Measurements from ENCODE around the gene PPT2.

DNA sequence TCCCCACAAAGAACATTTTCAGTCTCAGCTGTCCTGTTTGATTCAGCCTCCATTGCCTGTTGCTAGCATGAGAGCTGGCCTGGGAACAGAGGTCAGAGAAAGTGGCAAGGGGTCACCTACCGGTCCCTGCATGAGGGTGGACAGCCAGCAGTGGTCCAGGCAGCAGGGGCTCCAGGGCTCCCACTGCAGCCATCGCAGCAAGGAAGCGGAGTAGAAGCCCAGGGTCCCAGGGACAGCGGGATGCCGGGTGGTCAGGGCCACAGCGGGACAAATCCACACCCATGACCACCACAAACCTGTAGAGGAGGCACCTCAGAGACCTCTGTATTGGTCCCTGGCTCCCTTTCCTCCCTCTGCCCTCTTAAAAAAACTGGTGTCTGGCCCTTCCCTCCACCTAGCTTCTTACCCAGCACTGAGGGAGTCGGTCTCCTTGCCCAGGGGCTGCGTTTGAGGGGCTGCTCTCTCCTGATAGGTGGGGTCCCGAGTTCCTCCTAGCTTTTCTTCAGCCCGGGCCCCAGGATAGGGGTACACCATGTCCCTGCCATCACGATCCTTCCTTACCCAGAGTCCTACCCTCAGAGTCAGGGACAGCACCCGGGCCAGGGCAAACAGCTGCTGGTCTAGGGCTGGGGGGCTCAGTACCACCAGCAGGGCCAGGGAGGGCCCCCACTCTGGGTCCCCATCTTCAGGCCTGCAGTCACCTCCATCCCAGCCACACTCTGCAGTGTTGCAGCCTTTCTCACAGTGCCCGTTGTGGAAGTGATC lies 47.0 kb downstream of the PPT2 start:
- TF ChIP-seq JUND (CRISPR knock-in tag; IDR thresholded peaks at IDR 0.05) (no peak), SMAD3 (CRISPR knock-in tag; IDR thresholded peaks at IDR 0.05) (no peak), TBL1XR1 (IDR thresholded peaks at IDR 0.05; ENCODE audit: borderline replicate concordance, low read length, partially characterized antibody) (no peak), ZNF274 (CRISPR knock-in tag; IDR thresholded peaks at IDR 0.05) (no peak), ZKSCAN1 (IDR thresholded peaks at IDR 0.05; ENCODE audit: low read length) (no peak), HNF4A (CRISPR knock-in tag; IDR thresholded peaks at IDR 0.05) (no peak)
- TF ChIP-seq, protein P1, sequence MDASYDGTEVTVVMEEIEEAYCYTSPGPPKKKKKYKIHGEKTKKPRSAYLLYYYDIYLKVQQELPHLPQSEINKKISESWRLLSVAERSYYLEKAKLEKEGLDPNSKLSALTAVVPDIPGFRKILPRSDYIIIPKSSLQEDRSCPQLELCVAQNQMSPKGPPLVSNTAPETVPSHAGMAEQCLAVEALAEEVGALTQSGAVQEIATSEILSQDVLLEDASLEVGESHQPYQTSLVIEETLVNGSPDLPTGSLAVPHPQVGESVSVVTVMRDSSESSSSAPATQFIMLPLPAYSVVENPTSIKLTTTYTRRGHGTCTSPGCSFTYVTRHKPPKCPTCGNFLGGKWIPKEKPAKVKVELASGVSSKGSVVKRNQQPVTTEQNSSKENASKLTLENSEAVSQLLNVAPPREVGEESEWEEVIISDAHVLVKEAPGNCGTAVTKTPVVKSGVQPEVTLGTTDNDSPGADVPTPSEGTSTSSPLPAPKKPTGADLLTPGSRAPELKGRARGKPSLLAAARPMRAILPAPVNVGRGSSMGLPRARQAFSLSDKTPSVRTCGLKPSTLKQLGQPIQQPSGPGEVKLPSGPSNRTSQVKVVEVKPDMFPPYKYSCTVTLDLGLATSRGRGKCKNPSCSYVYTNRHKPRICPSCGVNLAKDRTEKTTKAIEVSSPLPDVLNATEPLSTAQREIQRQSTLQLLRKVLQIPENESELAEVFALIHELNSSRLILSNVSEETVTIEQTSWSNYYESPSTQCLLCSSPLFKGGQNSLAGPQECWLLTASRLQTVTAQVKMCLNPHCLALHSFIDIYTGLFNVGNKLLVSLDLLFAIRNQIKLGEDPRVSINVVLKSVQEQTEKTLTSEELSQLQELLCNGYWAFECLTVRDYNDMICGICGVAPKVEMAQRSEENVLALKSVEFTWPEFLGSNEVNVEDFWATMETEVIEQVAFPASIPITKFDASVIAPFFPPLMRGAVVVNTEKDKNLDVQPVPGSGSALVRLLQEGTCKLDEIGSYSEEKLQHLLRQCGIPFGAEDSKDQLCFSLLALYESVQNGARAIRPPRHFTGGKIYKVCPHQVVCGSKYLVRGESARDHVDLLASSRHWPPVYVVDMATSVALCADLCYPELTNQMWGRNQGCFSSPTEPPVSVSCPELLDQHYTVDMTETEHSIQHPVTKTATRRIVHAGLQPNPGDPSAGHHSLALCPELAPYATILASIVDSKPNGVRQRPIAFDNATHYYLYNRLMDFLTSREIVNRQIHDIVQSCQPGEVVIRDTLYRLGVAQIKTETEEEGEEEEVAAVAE (CRISPR knock-in tag; IDR thresholded peaks at IDR 0.05; ENCODE audit: borderline replicate concordance) = no peak
- TF ChIP-seq, protein P2, sequence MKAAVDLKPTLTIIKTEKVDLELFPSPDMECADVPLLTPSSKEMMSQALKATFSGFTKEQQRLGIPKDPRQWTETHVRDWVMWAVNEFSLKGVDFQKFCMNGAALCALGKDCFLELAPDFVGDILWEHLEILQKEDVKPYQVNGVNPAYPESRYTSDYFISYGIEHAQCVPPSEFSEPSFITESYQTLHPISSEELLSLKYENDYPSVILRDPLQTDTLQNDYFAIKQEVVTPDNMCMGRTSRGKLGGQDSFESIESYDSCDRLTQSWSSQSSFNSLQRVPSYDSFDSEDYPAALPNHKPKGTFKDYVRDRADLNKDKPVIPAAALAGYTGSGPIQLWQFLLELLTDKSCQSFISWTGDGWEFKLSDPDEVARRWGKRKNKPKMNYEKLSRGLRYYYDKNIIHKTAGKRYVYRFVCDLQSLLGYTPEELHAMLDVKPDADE (CRISPR knock-in tag; IDR thresholded peaks at IDR 0.05) = no peak
- TF ChIP-seq, protein P3, sequence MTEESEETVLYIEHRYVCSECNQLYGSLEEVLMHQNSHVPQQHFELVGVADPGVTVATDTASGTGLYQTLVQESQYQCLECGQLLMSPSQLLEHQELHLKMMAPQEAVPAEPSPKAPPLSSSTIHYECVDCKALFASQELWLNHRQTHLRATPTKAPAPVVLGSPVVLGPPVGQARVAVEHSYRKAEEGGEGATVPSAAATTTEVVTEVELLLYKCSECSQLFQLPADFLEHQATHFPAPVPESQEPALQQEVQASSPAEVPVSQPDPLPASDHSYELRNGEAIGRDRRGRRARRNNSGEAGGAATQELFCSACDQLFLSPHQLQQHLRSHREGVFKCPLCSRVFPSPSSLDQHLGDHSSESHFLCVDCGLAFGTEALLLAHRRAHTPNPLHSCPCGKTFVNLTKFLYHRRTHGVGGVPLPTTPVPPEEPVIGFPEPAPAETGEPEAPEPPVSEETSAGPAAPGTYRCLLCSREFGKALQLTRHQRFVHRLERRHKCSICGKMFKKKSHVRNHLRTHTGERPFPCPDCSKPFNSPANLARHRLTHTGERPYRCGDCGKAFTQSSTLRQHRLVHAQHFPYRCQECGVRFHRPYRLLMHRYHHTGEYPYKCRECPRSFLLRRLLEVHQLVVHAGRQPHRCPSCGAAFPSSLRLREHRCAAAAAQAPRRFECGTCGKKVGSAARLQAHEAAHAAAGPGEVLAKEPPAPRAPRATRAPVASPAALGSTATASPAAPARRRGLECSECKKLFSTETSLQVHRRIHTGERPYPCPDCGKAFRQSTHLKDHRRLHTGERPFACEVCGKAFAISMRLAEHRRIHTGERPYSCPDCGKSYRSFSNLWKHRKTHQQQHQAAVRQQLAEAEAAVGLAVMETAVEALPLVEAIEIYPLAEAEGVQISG (CRISPR knock-in tag; IDR thresholded peaks at IDR 0.05) = no peak
